ENCODE measurements around the gene CAPN13.

Gene CAPN13

DNA sequence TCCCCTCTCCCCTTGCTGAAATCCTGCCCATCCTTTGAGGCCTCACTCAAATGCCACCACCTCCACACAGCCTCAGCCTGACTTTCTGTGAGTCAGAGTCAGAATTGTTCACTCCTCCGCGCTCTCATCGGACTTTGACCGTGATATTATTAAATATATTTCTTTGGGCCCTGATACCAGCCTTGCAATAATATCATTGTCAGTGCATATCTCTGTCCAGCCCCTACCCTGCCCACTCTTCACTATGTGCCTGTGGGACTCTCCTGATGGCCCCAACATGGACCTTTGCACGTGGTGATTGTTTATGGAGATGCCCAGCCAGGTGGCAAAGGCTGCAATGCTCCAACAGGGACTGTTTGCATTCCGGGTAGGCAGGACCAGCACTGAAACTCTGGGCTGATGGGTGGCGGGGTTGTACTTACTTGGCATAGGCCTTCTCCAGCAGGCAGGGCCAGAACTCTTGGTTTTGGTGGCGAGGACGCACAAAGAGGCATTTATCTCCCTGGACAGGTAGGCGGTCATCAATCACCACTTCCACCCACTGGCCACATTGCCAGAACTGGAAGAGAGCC is 37.3 kb downstream of the CAPN13 start:
- H3K4me1 ChIP-seq (ENCODE audit: control insufficient read depth, insufficient read depth, low read length), result no peaks in the 10 kb centered on the region
- no peak overlapping the region for H3K9ac ChIP-seq (ENCODE audit: low read depth, low read length)
- no peak overlapping the region for H3K4me3 ChIP-seq (ENCODE audit: low read length)
- H3K36me3 ChIP-seq (ENCODE audit: insufficient read depth, low read length), result no peaks in the 10 kb centered on the region
- H3K9me3 ChIP-seq (replicated peaks; ENCODE audit: low read length), result no peaks in the 10 kb centered on the region
- H3K4me2 ChIP-seq (ENCODE audit: low read length), result no peak overlapping the region
- H3K27me3 ChIP-seq (ENCODE audit: control insufficient read depth, insufficient read depth, low read length), result peaks cover 11% of the 10 kb centered on the region

DNA sequence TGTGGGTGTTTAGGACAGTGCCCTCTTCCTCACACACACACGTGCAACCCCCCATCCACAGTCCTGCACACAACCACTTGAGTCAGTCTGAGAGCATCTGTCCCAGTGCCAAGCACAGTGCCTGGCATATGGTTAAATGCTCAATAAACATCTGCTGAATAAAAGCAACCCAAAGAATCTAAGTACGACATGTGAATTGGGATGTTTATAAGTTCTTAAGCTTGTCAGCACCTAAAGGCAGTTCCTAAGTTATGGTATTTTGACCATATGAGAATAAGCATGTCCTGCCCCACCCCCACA is 37.8 kb downstream of the CAPN13 start:
- no peak overlapping the region for H3K4me2 ChIP-seq (ENCODE audit: low read length)
- H3K9me3 ChIP-seq (replicated peaks; ENCODE audit: low read length), result no peaks in the 10 kb centered on the region
- no peak overlapping the region for H3K4me3 ChIP-seq (ENCODE audit: low read length)
- peaks cover 6% of the 10 kb centered on the region for H3K27me3 ChIP-seq (ENCODE audit: control insufficient read depth, insufficient read depth, low read length)
- no peaks in the 10 kb centered on the region for H3K4me1 ChIP-seq (ENCODE audit: control insufficient read depth, insufficient read depth, low read length)
- no peak overlapping the region for H3K9ac ChIP-seq (ENCODE audit: low read depth, low read length)
- no peaks in the 10 kb centered on the region for H3K36me3 ChIP-seq (ENCODE audit: insufficient read depth, low read length)

DNA sequence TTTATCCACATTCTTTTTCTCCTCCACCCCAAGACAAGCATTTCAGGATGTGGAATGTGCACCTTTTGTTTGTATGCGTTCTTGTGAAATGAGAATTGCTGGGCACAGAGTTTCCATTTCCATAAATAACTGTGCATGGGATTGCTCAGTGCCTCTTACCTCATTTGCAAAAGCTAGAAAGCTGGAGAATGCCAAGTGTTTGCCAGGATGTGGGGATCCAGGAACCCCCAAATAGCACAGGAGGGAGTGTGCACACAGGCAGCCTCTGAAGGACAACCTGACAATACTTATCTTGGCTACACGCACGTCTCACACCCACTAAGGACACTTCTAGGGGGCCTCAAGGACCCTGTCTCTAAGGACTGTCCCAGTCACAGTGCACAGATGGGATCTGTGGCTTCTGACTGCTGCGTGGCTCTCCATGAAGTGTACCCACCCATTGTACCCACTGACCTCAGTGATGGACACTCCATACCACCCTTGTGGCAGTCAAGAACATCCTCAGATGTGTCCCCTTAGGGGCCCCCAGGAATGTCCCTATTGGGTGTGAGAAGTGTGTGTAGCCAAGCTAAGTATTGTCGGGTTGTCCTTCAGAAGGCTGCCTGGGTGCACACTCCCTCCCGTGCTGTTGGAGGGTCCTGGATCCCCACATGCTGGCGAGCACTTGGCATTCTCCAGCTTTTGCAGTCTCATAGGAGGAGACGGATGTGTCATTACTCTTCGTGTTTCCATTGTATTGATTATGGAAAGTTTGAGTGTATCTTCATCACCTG is 38.4 kb downstream of the CAPN13 start:
- Histone ChIP-seq H3K27me3 (ENCODE audit: control insufficient read depth, insufficient read depth, low read length) (peaks cover 3% of the 10 kb centered on the region), H3K9me3 (replicated peaks; ENCODE audit: low read length) (no peaks in the 10 kb centered on the region), H3K9ac (ENCODE audit: low read depth, low read length) (no peak overlapping the region), H3K36me3 (ENCODE audit: insufficient read depth, low read length) (no peaks in the 10 kb centered on the region), H3K4me3 (ENCODE audit: low read length) (no peak overlapping the region), H3K4me1 (ENCODE audit: control insufficient read depth, insufficient read depth, low read length) (no peaks in the 10 kb centered on the region), H3K4me2 (ENCODE audit: low read length) (no peak overlapping the region)

DNA sequence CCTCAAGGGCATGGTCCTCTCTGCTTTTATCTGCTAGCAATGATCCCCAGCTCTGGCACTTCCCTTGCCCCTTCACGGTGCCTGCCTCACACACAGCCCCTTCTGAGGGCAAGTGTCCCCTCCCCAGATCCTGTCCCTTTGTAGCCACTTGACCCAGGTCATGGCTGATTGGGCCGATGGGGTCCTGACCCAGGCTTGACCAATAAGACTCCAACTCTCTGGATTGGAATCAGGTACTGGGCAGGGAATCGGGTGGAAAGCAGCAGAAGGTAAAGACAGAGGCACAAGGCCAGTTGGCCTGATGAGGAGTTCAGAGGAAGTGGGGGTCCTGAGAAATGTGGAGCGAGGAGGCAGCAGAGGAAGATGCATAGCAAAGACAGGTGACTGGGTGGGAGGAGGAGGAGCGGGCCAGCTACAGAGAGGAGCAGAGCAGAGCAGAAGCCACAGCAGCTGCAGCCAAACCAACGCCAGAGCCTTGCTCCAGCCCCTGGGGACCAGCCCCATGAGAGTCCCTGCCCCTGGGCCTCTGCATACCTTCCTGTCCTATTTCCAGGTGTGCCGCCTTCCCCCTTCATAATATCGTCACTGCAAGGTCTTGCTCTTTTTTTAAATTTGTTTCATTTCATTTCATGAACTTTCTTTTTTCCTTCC is 39.1 kb downstream of the CAPN13 start:
- no peaks in the 10 kb centered on the region for H3K27me3 ChIP-seq (ENCODE audit: control insufficient read depth, insufficient read depth, low read length)
- no peaks in the 10 kb centered on the region for H3K9me3 ChIP-seq (replicated peaks; ENCODE audit: low read length)

DNA sequence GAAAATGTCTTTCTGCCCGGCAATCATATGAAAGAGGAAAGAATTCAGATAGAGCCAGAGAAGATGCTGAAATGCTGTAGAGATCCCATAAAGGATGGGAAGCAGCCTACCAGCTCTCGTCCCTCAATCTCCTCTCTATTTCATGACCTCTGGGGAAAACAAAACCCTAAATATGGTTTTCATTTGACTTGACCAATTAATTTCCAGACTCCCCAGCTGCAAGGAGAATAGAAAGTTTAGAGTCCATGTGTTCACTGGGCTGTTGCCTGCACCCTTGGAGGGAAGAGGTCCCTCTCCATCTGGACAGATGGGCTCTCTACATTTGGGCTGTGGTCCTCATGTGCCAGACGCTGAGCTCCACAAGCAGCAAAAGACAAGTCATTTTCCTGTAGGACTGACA is 40.6 kb downstream of the CAPN13 start:
- Histone ChIP-seq H3K9ac (ENCODE audit: low read depth, low read length) (no peak overlapping the region), H3K4me3 (ENCODE audit: low read length) (no peak overlapping the region), H3K27me3 (ENCODE audit: control insufficient read depth, insufficient read depth, low read length) (peaks cover 3% of the 10 kb centered on the region), H3K36me3 (ENCODE audit: insufficient read depth, low read length) (no peaks in the 10 kb centered on the region), H3K4me1 (ENCODE audit: control insufficient read depth, insufficient read depth, low read length) (no peaks in the 10 kb centered on the region), H3K9me3 (replicated peaks; ENCODE audit: low read length) (no peaks in the 10 kb centered on the region), H3K4me2 (ENCODE audit: low read length) (no peak overlapping the region)

More for the DNA sequence above, 39.1 kb downstream of the CAPN13 start:
- Histone ChIP-seq H3K4me1 (ENCODE audit: control insufficient read depth, insufficient read depth, low read length) (no peaks in the 10 kb centered on the region), H3K9ac (ENCODE audit: low read depth, low read length) (no peak overlapping the region), H3K4me3 (ENCODE audit: low read length) (no peak overlapping the region), H3K36me3 (ENCODE audit: insufficient read depth, low read length) (no peaks in the 10 kb centered on the region), H3K4me2 (ENCODE audit: low read length) (no peak overlapping the region)

DNA sequence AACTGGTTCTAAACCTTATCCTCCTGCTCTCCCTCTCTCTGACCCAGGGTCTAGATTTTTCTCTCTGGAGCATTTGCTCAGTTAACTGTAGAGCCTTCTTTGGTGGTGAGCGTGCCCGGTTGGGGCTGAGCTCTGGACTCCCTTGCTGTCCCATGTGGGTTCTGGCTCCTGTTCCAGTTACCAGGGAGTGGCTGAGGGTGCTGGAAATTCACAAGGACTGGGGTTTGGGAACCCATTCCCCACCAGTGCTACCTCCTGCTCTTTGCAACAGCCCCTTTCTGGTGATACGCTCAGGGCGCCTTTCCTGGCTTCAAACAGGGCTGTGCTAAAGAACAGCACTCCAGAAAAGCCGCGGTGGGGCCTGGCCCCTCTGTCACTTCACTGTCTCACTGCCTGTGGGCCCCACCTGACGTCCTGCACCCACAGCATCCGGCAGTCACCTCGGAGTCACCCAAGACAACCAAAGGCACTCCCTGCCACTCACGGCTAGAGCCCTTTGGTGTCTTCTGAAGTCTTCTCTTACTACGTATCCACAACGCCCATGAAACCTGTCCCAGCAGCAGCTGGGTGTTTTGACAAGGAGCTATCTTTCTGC is 41.3 kb downstream of the CAPN13 start:
- Histone ChIP-seq H3K4me3 (ENCODE audit: low read length) (no peak overlapping the region), H3K4me1 (ENCODE audit: control insufficient read depth, insufficient read depth, low read length) (no peaks in the 10 kb centered on the region), H3K9me3 (replicated peaks; ENCODE audit: low read length) (no peaks in the 10 kb centered on the region), H3K27me3 (ENCODE audit: control insufficient read depth, insufficient read depth, low read length) (peaks cover 3% of the 10 kb centered on the region), H3K4me2 (ENCODE audit: low read length) (no peak overlapping the region), H3K9ac (ENCODE audit: low read depth, low read length) (no peak overlapping the region), H3K36me3 (ENCODE audit: insufficient read depth, low read length) (no peaks in the 10 kb centered on the region)

DNA sequence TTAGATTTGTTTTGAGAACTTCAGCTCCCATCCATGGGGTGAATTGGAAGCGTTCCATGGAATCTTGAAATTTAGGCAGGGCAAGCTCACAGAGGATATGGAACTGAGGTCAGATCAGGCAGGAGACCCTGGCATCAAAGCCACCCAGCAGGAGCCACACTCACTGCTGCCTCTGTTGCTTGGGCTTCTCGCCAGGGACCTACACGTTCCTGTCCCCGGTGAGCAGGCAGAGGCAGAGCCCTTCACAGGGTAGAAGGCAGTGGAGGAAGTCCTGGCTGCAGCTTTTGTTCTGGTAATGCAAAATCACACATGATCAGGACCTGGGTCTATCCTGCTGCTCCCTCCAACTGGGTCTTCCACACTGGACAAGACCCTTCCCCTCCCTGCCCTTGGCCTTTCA is 42.1 kb downstream of the CAPN13 start:
- Histone ChIP-seq H3K4me1 (ENCODE audit: control insufficient read depth, insufficient read depth, low read length) (no peaks in the 10 kb centered on the region), H3K27me3 (ENCODE audit: control insufficient read depth, insufficient read depth, low read length) (peaks cover 3% of the 10 kb centered on the region), H3K9ac (ENCODE audit: low read depth, low read length) (no peak overlapping the region), H3K36me3 (ENCODE audit: insufficient read depth, low read length) (no peaks in the 10 kb centered on the region), H3K4me2 (ENCODE audit: low read length) (no peak overlapping the region), H3K9me3 (replicated peaks; ENCODE audit: low read length) (no peaks in the 10 kb centered on the region), H3K4me3 (ENCODE audit: low read length) (no peak overlapping the region)

DNA sequence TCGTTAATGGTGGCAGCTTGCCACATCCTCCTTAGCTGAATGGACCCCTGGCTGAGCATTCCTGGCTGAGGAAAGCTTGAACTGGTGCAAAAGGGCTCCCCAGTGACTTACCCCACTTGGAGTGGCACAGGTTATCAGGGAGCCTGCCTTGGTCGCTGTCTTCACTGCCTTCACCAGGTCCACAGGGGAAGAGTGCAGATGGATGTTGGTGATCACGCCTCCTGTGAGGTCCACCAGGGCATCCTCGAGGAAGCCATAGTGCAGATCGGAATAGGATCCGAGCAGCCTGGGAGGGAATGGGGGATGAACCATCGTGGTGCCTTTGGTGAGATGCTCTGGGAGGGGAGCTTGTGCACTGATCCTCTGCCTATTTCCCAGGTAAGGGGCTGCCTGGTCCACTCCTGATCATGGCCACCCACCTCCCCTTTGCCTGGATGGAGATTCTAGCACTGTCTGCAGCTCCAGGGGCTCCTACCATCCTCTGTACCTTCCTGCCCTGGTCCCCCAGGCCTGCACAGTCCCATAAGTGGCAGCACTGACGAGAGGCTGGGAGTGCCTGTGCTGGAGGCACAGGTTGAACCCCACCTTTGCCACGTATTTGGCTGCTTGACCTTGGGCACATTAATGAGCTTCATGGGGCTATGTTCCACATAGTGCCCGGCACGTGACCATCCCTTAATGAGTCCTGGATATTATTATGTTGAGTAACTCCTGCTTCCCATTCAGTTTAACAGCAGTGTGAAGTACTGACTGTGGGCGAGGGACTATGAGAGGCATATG is 43.0 kb downstream of the CAPN13 start:
- no peak overlapping the region for H3K9ac ChIP-seq (ENCODE audit: low read depth, low read length)
- no peak overlapping the region for H3K4me3 ChIP-seq (ENCODE audit: low read length)
- H3K36me3 ChIP-seq (ENCODE audit: insufficient read depth, low read length), result no peaks in the 10 kb centered on the region
- no peak overlapping the region for H3K4me2 ChIP-seq (ENCODE audit: low read length)
- peaks cover 3% of the 10 kb centered on the region for H3K27me3 ChIP-seq (ENCODE audit: control insufficient read depth, insufficient read depth, low read length)
- H3K9me3 ChIP-seq (replicated peaks; ENCODE audit: low read length), result no peaks in the 10 kb centered on the region
- no peaks in the 10 kb centered on the region for H3K4me1 ChIP-seq (ENCODE audit: control insufficient read depth, insufficient read depth, low read length)

DNA sequence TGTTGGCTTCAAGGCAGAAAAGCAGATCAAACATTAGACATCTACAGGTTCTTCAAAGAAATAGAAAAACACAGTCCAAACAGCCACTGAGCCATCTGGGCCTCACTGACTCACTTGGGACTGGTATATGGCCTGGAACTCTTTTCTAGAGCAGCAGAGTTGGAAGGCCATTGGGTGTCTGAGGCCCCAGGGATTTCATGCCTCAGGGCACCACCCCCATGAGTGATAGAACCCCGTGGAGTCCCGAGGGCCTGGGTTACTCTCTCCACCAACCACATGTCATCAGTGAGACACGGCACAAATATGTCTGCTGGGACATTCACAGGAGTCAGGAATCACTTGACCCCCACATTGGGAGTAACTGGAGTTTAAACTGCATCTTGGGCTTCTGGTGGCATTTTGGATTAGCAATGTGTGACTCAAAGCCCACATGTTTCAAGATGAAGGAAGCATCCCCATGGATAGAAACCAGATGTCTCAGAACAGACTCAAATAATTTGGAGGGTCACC is 44.0 kb downstream of the CAPN13 start:
- no peaks in the 10 kb centered on the region for H3K4me1 ChIP-seq (ENCODE audit: control insufficient read depth, insufficient read depth, low read length)
- no peaks in the 10 kb centered on the region for H3K36me3 ChIP-seq (ENCODE audit: insufficient read depth, low read length)
- H3K4me2 ChIP-seq (ENCODE audit: low read length), result no peak overlapping the region
- no peak overlapping the region for H3K4me3 ChIP-seq (ENCODE audit: low read length)
- no peaks in the 10 kb centered on the region for H3K9me3 ChIP-seq (replicated peaks; ENCODE audit: low read length)
- H3K27me3 ChIP-seq (ENCODE audit: control insufficient read depth, insufficient read depth, low read length), result peaks cover 3% of the 10 kb centered on the region
- no peak overlapping the region for H3K9ac ChIP-seq (ENCODE audit: low read depth, low read length)

DNA sequence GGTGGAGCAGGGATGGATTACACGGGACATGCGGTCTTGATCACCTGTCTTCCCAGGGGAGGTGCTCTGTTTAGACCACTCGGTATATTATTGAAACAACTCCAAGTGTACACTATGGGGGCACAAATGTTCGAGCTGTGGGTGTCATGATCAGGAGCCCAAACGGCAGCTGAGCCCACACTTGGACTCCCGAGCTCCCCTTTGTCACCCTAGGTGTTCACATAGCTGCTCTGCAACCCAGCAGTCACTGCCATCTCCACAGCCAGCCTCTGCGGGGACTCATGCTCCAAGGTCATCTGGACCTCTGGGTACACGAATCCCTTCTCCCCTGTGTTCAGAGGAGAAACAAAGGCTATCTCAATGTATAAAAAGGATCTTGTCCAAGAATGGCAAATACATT is 46.0 kb downstream of the CAPN13 start:
- H3K4me2 ChIP-seq (ENCODE audit: low read length), result no peak overlapping the region

DNA sequence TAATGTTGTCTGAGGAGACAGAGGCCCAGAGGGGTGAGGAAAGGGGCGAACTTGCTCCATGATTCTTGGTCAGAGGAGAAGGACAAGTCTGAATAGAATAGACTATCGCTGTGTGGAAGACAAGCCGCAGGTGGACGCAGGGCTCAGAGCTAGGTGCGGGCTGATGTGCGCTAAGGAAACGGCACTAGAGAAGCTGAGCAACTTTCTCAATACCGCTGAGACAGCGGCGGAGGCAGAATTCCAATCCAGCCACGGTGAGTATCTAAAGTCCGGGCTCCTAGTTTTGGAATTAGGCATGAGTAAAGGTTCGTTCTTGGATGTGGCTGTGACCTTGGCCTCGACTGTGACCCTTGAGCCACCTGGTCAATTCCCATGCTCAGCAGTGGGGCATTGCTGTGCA is 47.8 kb downstream of the CAPN13 start:
- Histone ChIP-seq H3K4me1 (ENCODE audit: control insufficient read depth, insufficient read depth, low read length) (no peaks in the 10 kb centered on the region), H3K9me3 (replicated peaks; ENCODE audit: low read length) (no peaks in the 10 kb centered on the region), H3K4me2 (ENCODE audit: low read length) (no peak overlapping the region), H3K36me3 (ENCODE audit: insufficient read depth, low read length) (no peaks in the 10 kb centered on the region), H3K9ac (ENCODE audit: low read depth, low read length) (no peak overlapping the region), H3K27me3 (ENCODE audit: control insufficient read depth, insufficient read depth, low read length) (peaks cover 9% of the 10 kb centered on the region), H3K4me3 (ENCODE audit: low read length) (no peak overlapping the region)

More for the DNA sequence above, 46.0 kb downstream of the CAPN13 start:
- H3K27me3 ChIP-seq (ENCODE audit: control insufficient read depth, insufficient read depth, low read length), result peaks cover 9% of the 10 kb centered on the region
- H3K4me1 ChIP-seq (ENCODE audit: control insufficient read depth, insufficient read depth, low read length), result no peaks in the 10 kb centered on the region
- H3K9me3 ChIP-seq (replicated peaks; ENCODE audit: low read length), result no peaks in the 10 kb centered on the region
- no peaks in the 10 kb centered on the region for H3K36me3 ChIP-seq (ENCODE audit: insufficient read depth, low read length)
- H3K9ac ChIP-seq (ENCODE audit: low read depth, low read length), result no peak overlapping the region
- no peak overlapping the region for H3K4me3 ChIP-seq (ENCODE audit: low read length)
